Stimulated activated CD8-positive, alpha-beta memory T cell treated with anti-CD3 and anti-CD28 coated beads, Interleukin-7, amount 100 ng/mL, for 24 hours (primary cell): ENCODE data around the gene TYMP.

Source experiments
- DNase-seq: peaks from one replicate; pipeline ENCODE4 v3.0.0-alpha.2; 2020; ENCODE audit warnings: low read depth

Gene TYMP

DNA sequence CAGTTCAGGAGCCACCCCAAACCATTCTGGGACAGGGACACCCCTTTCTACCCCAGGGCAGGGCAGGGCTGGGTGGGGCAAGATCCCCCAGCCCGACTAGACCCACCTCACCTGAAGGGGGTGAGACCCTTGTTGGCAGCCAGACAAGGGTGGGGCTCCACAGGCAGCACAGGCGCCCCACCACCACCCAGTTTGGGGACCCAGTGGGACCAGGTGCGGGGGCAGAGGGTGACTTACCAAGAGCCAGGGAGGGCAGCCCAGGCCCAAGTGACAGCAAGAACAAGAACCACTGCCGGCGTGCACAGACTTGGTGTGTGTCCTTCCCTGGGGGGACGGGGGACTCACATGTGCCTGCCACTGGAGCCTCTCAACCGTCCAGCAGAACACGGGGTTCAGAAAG lies 46.3 kb downstream of the TYMP start:
- no peak for DNase-seq

- DNase-seq: no peak
Measured at GRCh38 chr22:50483106-50483505, 46.7 kb downstream of the TYMP start.

GRCh38 chr22:50482107-50483074 lies 47.4 kb downstream of the TYMP start:
- no peak for DNase-seq

DNA sequence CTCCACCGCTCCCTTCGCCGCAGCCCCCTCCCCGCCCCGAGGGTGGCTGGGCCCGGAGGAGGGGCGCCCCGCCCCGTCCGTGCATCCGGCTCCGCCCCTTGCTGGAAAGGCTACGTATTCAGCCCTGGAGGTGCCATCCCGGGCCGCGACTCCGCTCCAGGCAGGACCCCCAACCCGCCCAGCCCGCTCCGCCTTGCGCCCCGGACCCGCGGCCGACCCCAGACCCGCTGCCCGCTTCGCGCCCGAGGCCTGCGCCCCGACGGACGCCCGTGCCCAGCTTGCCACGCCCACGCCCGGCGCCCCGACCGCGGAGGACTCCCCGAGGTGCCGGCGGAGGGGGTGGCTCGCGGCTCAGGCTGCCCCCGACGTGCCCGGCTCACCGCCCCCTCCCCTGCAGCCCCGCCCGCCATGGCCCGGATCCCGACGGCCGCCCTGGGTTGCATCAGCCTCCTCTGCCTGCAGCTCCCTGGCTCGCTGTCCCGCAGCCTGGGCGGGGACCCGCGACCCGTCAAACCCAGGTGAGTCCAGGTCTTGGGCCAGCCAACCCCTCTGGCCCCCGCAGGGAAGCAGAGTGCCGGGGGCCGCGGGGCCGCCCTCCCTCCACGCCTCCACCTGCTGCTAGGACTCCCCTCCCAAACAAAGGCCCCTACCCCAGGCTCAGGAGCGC lies 48.2 kb downstream of the TYMP start, which contains the start of gene ADM2:
Gene ADM2 (plus strand): TSS at position 104 of the 667 bp plus-strand sequence. CDS start 305 bp downstream, at position 409.
- no peak for DNase-seq

- no peak for DNase-seq
Measured at GRCh38 chr22:50481045-50481439, 48.8 kb downstream of the TYMP start.

- DNase-seq: no peak
Measured at GRCh38 chr22:50479721-50480120, 50.1 kb downstream of the TYMP start.

DNA sequence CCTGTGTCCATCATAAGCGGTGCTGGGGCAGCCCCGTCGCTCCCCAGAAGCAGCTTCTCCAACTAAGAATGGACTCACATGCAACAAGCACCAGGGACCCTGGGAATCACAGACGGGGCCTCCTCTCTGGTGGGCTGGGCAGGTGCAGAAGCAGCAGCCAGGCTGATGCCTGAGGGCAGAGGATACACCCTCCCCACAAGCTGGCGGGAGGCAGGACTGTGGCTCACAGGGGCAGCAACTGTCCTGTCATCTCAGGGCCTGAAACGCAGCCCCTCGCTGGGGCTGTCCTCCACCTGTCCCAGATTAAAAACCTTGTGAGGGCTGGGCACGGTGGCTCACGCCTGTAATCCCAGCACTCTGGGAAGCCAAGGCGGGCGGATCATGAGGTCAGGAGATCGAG lies 51.9 kb downstream of the TYMP start:
- no peak for DNase-seq

- DNase-seq: no peak
Measured at GRCh38 chr22:50476868-50477267, 52.9 kb downstream of the TYMP start.
